DLD1 (cell line): Measurements from ENCODE around the gene GLT6D1.
"Not testable (repeated sequence)": the region's sequence is repeated elsewhere in the genome, so short reads cannot be mapped to it uniquely, and the experiment has no call there.

ENCODE experiments used
- in situ Hi-C: cut with HindIII; loops from 2 replicates; pipeline ENCODE4 v1.10.0; 2017; ENCODE audit warnings: low sequenced_read_pairs

Gene GLT6D1, protein sequence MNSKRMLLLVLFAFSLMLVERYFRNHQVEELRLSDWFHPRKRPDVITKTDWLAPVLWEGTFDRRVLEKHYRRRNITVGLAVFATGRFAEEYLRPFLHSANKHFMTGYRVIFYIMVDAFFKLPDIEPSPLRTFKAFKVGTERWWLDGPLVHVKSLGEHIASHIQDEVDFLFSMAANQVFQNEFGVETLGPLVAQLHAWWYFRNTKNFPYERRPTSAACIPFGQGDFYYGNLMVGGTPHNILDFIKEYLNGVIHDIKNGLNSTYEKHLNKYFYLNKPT

DNA sequence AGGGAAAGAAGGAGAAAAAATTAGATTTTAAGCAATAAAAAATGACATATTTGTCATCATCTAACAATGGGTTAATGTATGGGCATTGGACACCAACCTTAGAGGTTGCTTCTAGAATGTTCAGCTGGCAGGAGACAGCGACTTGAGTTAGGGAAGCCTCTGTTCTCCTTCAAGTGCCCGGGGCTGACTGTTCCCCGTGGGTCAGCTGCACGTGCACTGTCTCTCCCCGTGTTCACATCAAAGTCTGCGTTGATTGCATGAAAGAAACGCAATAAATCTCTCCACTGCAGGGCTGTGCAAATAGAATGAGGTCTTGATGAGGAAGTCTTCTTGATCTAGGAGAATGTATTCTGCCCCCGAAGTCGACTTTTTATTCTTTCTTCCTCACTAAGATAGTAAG, at the start of gene GLT6D1:
GLT6D1 (minus strand) TSS at position 345 of the 400 bp plus-strand sequence. CDS start 353 bp downstream, outside the sequence.
- in situ Hi-C loops = no loop called here

DNA sequence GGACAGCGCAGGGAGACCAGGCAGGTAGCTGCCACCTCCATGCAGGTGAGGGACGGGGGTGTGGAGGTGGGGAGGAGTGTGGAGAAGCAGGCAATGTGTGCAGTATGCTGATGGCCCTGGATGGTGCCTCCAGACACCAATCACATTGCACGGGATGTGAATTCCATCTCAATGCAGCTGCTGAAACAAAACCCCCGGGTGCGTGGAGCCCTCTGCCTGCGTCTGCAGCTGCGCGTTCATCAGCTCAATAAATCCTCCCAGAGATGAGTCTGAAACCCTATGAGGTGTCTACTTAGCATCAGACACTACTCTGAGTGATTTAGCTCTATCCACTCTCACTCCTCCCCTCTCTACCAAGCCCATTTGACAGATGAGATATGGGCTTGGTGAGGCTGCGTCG, 49.7 kb upstream of the GLT6D1 start:
- in situ Hi-C loops = no loop called here

DNA sequence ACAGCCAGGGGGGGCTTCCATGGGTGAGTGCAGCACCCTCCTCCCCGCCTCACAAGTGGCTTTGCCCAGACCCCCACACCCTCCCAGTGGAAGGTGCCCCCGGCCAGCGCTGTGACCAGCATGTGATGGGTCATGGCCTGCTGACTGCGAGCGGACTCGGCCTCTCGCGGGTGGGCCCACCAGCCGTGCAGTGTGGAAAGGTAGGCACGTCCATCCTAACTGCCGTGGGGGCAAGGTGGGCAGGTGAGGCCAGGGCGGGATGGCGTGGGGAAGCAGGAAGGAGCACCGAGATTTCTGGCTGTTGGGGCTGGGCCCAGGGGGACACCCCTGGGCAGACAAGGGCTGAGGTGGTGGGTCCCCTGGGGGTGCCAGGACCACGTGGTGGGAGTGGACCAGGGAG, 47.9 kb upstream of the GLT6D1 start:
- in situ Hi-C loops = no loop called here

DNA sequence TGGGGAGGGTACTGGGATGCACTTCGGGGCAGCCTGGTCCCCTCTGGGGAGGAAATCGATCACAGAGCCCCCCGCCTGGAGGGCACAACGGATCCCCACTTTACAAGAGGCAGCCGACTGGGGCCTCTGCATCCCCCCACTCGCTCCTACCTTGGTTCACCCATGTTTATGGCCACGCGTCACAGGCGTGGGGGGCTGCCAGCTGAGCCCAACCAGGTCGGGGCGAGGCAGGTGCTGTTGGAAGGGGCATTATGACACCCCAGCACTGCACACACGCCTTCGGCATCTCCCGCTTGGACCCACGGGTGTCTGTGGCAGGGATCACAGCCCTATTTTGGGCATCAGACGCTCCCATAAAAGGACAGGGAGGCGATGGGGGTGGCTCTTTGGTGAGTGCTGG, 45.4 kb upstream of the GLT6D1 start:
- in situ Hi-C loops = no loop called here

DNA sequence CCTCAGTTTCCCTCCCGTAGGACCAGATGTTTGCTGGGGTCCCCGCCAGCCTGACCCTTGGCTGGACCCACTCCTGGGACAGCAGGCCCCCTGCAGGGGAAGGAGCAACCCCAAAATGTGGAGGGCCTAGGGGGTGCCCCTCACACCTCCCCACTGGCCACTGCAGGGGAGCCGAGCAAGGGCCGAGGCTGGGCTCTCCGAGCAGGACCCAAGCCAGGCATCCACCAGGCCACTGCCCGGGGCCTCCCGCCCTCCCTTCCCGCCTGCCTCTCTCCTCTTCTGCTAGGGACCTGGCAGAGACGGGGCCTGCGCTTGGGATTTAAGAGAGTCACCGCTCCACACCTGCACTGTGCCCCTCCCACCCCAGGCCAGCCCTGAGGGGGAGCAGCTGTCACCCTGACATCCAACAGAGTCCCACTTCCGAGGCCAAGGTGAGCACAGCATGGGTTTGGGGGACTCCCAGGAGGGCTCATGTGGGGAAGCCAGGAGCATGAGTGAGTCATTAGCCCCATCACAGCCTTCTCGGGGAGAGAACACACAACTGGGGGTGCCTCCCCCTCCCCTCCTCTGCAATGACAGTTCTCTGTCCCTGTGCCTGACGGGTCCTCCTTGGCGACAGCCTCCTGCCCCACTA, 44.2 kb upstream of the GLT6D1 start:
- in situ Hi-C loops = no loop called here

DNA sequence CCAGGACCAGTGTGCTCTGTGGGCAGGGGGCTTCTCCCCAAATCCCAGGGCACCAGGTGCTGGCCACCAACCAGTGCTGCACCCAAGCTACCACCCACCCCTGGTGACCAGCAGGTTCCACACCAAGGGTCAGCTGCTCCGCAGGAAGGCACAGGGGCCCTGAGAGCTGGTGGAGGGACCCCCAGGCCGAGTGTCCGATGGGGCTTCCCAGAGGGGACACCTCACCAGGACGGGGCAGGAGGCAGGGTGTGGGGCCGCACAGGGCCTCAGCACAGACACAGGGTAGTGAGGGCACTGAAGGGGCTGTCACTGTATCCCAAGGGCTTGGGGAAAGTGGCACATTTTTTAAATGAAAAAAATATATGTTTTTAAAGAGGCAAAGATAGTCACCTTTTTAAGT, 41.8 kb upstream of the GLT6D1 start:
- in situ Hi-C loops = no loop called here

DNA sequence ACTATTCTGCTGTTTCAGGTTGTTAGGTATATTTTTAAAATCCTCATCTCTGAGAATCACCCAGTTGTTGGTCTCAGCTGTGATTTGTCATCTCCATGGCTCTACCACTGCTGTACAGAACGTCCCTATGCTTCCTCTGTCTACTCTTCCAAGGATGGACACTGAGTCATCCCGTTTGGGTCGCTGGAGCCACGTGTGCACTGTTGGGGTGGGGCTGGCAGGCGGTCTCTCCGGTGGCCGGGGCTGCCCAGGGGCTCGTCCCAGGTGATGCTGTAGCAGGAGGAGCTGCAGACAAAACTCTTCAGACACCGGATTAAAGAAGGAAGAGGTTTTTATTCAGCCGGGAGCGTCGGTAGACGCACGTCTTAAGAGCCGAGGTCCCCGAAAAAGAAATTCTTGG, 40.7 kb upstream of the GLT6D1 start:
- in situ Hi-C loops = no loop called here

DNA sequence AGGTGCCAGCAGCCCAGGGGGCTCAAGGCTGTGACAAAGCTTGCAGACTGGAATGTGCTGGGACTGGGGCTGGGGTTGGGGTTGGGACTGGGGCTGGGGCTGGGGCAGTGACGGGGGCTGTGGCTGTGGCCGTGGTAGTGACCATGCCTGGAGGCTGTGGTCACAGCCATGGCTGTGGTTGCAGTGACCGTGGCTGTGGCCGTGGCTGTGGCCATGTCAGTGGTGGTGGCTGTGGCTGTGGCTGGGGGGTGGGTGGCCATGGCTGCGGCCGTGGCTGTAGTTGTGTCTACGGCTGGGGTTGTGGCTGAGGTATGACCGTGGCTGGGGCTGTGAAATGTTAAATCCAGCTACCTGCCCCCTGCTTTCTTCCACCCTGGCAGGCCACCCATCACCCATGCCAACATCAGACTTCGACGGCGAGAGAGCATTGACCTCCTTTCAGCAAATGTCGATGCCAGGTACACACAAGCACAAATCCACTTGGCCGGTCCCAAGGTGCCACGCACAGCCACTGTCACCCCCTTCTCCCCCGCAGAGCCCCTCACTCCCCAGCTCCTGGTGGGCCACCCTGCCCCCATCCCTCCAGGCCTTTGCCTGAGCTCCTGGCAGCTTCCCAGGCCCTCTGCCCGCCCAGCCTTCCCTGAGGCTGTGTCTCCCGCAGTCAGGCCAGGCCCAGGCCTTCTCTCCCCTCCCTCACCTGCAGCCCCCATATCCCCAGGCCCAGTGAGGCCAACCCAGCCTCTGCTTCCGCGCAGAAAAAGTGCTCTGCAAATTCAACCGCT, 39.1 kb upstream of the GLT6D1 start:
- in situ Hi-C loops = no loop called here

DNA sequence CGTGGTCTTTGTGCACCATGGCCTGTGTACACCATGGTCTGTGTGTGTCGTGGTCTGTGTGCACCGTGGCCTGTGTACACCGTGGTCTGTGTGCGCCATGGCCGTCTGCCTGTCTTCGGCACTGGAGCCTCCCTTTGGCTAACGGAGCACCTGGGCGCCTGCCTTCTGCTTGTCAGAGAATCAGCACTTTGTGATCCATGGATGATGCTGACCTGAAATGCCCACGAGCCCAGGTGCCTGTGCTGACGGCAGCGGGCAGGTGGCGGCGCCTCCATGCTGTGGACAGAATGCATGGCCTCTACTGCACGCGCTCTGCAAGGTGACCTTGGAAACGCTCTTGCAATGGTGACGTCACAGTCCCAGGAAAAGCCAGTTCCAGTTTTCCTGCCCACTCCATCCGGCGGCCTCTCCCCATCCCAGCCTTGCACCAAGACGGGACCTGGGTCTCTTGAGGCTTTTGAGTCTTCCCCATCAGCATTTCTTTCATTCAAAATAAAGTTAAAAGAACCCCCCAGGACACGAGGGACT, 38.4 kb upstream of the GLT6D1 start:
- in situ Hi-C loops = no loop called here

DNA sequence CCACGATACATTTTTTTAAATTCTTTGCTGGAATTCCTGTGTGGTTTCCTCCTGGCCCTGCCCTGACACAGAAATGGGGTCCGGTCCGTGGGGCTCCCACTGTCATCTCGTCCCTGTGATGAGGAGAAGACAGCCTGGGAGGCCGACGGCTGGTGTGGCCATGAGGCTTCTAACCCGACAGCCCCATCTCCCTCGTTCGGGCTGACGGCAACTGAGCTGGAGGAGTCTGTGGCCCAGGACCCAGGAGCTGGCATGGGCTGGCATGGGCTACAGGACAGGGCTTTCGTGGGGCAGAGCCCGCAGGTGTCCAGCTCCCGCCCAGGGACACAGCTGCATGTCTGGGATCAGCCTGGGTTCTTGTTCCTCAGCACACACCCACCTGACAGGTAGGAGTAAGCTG, 37.6 kb upstream of the GLT6D1 start:
- in situ Hi-C loops = no loop called here

DNA sequence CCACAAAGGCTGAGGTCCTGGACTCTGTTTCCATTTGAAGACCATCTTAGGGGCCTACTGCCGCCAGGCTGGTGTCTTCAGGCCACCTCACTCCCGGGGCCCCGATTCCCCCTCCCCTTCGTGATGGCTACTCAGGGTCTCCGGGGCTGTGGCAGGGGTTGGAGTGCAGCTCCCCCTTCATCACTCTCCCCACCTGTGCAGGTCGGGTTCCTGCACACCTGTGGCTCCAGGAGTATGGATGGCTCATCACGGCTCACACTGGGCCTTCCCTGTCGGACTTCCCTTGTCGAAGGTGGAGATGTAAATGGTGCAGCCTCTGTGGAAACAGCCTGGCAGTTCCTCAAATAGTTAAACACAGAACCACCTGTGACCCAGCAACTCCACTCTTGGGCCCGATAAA, 35.6 kb upstream of the GLT6D1 start:
- in situ Hi-C loops = no loop called here

DNA sequence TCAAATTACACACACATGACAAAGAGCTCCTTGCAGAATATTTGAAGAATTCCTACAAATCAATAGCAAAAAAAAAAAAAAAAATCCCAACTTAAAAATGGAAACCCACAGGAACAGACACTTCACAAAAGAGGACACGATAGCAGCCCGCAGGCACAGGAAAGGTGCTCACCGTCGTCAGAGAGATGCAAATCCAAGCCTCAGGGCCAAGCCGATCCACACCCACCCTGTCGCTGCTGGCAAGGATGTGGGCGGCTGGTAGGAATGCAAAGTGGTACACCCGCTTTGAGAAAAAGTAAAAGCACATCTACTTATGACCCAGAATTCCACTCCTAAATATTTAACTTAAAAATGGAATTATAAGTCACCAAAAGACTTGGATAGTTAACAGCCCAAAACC, 34.6 kb upstream of the GLT6D1 start:
- in situ Hi-C loops = no loop called here

DNA sequence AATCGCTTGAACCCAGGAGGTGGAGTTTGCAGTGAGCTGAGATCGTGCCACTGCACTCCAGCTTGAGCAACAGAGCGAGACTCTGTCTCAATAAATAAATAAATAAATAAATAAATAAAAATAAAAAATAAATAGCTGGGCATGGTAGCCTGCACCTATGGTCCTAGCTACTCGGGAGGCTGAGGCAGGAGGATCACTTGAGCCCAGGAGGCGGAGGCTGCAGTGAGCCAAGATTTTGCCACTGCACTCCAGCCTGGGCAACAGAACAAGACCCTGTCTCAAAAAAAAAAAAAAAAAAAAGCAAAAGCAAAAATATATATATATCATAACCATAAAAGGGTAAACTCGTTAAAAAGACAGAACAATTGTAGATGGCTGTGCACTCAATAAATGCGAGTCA, 33.4 kb upstream of the GLT6D1 start:
- in situ Hi-C loops = not testable (repeated sequence)

DNA sequence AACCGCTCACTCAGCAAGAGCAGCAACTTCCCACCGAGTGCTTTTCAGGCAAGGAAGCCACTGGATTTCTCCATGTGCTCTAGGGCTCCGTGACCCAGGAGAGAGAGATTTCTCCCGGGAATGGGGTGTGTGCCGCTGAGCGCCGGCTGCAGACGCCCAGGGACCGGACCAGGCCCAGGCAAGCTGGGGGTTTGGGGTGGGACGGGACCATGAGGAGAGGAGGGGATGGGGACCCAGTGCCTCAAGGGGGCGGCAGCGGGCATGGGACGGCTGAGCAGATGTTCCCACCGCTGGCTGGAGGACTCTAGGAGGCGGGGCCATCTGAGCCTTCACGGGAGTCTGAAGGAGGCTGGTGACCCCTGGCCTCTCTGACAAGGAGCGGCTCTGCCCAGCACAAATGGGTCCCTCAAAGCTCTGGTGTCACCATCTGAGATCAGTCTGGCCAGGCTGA, 32.3 kb upstream of the GLT6D1 start:
- in situ Hi-C loops = no loop called here

DNA sequence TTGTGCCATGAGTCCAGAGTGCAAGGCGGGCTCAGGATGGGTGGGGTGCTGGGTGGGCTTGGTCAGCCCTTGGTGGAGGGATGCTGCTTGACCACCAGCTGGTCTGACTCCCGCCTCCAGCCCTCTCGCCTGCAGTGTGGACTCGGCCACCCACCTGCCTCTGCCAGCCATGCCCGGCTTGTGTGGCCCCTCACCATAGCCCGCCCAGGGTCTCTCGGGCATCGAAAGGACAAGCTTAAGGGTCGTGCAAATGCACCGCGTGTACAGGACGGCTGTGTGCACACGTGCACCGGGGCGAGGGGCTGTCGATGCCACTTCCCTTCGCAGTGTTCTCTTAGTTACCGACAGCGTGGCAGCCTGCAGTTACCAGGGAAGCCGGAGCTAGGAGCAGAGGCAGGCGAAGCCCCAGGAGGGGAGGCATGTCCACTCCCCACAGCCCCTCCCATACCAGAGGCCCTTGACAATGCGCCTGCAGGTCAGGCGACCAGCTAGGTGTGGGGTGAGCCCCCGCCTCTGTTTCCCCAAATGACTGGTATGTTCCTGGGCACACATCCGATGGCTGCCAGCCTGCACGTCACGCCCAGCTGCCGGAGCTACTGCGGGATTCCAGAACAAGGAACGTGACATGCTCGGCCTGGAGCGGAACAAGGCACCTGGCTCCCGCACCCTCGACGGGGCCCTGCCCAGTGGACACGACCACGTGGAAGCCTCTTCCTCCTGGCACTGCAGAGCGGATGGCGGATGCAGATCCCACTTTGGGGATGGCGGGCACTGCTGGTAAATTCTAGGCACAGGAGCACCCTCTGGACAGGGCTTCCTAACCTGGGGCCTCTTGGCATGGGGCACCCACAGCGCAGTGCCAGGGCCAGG, 31.6 kb upstream of the GLT6D1 start:
- in situ Hi-C loops = no loop called here

DNA sequence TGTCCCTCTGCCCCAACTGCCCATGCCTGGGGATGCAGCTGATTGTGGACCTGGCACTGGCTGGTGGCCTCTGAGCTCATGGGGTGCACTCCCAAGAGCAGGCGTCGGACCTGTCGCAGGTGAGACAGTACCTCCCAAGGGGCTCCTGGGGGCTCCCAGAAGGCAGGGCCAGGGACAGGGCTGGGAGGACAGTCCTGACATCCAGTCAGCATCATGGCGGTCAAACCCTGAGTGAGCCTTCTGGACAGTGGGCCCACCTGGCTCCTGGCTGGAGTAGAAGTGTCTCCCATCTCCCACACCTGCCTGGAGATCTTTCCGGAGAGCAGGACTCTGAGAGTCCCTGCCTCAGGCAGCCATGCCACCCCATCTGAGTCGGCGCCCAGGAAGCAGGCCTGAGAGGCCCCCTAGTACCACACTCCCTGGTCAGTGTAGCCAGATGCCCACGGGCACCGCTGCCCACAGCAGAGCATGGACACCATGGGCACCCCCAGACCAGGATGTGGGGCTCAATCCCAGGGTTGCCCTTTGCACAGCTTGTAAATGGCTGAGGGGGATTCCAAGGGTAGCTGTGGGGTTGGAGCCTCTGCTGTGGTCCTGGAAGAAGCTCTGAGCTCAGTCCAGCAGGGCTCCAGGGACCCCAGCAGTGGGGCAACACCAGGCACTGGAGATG, 30.4 kb upstream of the GLT6D1 start:
- in situ Hi-C loops = no loop called here

DNA sequence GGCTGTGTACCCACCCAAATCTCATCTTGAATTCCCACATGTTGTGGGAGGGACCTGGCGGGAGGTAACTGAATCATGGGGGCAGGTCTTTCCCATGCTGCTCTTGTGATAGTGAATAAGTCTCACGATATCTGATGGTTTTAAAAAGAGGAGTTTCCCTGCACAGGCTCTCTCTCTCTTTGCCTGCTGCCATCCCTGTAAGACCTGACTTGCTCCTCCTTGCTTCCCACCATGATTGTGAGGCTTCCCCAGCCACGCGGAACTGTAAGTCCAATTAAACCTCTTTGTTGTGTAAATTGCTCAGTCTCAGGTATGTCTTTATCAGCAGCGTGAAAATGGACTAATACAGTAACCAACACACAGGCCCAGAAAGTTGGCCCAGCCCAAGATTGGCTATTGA, 29.7 kb upstream of the GLT6D1 start:
- in situ Hi-C loops = not testable (repeated sequence)

DNA sequence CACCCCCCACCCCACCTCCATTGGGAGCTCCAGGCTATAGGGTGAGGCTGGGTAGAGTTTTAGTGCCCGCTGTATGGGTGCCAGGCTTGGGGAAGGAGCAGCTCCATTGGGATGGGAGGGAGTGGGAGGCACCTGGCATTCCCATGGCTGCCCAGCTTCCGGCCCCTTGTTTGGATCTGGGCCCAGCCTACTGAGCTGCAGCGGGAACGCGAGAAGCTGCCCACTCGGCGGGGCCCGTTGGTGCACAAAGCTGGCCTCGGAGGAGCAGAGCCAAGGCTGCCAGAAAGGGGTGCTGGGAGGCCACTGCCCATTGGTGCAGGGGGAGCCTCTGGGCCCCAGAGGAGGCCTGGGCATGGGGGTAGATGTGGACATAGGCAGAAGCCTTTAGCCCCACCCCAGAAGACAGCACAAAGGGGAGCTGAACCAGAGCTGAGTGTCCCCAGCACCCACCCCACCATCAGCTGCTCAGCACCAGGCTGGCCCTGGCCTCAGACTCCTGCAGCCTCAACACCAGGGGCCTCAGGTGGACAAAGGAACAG, 28.2 kb upstream of the GLT6D1 start:
- in situ Hi-C loops = no loop called here

DNA sequence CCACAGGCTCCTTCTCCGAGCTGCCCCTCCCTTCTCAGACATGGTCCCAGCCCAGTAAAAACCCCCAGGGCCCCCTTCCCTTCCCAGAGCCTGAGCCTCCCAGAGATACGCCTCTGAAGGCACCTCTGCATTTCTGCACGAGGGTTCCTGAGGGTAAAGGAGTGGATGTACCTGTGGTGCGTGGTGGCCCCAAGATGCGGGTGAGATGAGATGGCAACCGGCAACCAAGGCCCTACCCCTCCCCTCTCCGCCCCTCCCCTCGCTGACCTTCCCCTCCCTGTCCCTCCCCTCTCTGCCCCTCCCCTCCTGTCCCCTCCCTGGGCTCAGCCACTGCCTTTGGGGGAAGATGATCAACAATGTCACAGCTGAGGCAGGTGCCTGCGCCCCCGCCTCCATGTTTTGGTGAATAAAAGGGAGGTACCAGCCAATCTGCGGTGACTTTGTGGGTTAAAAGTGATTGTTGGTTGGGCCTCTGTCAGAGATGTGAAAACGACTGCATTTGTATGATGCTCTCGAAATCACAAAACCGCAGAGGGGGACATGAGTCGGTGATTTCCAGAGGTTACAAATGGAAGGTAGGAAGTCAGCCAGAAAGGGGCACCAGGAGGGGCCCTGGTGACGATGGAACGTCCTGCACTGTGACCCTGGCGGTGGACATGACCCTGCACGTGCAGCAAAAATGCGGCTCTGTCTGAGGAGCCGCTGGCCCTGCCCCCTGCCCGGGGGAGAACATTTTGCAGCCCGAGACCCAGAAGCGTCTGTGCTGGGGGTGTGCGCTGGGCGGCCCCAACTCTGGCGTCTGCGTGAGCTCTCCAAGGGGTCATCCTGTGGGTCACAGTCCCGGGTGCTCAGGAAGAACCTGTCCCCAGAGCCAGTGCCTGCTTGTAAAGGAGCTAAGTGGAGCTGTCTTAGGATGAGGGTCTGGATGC, 27.5 kb upstream of the GLT6D1 start:
- in situ Hi-C loops = no loop called here
